PFSK-1 (cell line): ENCODE data around the gene TSC2.

Source experiments
- POLR2AphosphoS5 ChIP-seq: IDR thresholded peaks from 2 replicates; pipeline ENCODE4 v1.6.1; 2012; ENCODE audit warnings: low read depth, mild to moderate bottlenecking, control low read depth, low read length, moderate library complexity
- TAF1 ChIP-seq: IDR thresholded peaks from 2 replicates; pipeline ENCODE4 v1.6.1; 2012; ENCODE audit warnings: low read length, control low read depth, borderline replicate concordance; ENCODE audit not compliant: insufficient read depth
- TF ChIP-seq, protein P1 (sequence below), 2 experiments: IDR thresholded peaks; 2 replicates each; pipeline versions ENCODE4 v1.6.1 to v1.8.0; 2011 to 2012; ENCODE audit warnings: low read depth in 2 of 2, low read length in 2 of 2, control low read depth in 1 of 2, inconsistent platforms in 1 of 2, mild to moderate bottlenecking in 1 of 2, moderate library complexity in 1 of 2; ENCODE audit not compliant: insufficient read depth in 1 of 2

DNA sequence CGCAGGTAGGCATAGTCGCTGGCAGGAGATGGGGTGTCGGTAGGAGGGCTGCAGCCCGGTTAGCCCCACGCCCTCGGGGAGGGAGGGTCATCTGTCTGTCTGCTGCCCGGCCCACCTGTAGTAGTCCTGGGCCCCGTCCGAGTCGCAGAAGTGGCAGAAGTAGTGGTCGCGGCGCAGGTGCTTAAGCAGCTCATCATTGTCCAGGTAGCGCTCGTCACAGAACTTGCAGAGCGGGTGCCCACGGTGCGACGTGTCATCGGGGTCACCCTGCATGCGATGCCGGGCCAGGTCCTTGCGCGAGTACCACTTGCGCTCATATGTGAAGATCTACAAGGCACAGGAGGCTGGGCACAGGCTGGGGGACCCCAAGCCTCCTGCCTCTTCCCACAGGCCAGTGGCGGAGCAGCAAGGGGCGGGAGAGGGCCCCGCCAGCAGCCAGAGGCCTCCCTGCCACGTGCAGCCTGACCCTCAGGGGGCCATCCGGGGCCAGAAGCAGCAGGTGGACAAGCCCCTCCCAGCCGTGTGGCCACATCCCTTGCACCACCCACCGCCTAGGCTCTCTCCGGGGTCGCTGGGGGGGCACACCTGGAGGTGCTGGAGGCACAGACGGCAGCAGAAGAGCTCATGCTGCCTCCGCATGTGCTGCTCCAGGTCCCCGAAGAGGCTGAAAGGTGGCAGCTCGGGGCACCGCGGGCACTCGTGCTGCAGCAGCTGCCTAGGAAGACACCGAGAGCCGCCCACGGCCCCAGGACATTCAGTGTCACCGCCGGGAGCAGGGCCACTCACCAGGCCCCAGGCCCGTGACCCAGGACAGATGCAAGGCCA is 45.2 kb upstream of the TSC2 start:
- TF ChIP-seq TAF1 (no peak), POLR2AphosphoS5 (no peak)
- TF ChIP-seq, protein P1, sequence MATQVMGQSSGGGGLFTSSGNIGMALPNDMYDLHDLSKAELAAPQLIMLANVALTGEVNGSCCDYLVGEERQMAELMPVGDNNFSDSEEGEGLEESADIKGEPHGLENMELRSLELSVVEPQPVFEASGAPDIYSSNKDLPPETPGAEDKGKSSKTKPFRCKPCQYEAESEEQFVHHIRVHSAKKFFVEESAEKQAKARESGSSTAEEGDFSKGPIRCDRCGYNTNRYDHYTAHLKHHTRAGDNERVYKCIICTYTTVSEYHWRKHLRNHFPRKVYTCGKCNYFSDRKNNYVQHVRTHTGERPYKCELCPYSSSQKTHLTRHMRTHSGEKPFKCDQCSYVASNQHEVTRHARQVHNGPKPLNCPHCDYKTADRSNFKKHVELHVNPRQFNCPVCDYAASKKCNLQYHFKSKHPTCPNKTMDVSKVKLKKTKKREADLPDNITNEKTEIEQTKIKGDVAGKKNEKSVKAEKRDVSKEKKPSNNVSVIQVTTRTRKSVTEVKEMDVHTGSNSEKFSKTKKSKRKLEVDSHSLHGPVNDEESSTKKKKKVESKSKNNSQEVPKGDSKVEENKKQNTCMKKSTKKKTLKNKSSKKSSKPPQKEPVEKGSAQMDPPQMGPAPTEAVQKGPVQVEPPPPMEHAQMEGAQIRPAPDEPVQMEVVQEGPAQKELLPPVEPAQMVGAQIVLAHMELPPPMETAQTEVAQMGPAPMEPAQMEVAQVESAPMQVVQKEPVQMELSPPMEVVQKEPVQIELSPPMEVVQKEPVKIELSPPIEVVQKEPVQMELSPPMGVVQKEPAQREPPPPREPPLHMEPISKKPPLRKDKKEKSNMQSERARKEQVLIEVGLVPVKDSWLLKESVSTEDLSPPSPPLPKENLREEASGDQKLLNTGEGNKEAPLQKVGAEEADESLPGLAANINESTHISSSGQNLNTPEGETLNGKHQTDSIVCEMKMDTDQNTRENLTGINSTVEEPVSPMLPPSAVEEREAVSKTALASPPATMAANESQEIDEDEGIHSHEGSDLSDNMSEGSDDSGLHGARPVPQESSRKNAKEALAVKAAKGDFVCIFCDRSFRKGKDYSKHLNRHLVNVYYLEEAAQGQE (IDR thresholded peaks at IDR 0.05; ENCODE audit: insufficient read depth in 1 of 2, low read depth in 2 of 2, low read length in 2 of 2) = no peak
